BJ (cell line): ENCODE measurements around the gene CHI3L1. TPM values are rescaled to one million over a fixed set of nuclear protein-coding genes. Genes with fewer than 3 reads are reported as not detected.

Source experiments
- CTCF ChIA-PET: fragments of 350-600 bp; formaldehyde crosslinking; extraction: SDS; loops from one replicate; lab custom pipeline; 2021; ENCODE audit warnings: antibody characterized with exemption, inconsistent platforms; lab: Yijun Ruan, JAX
- POLR2A ChIA-PET: fragments of 300-600 bp; sonication (Branson Sonifier 250); formaldehyde crosslinking; extraction: SDS; loops from one replicate; lab custom pipeline; 2021; ENCODE audit warnings: antibody characterized with exemption; lab: Charles Lee
- DNase-seq: peaks from one replicate; pipeline ENCODE4 v3.0.0-alpha.2; 2011; ENCODE audit warnings: low read depth
- H3K27me3 ChIP-seq: 2 replicates; pipeline ENCODE4 v1.6.0; 2011; ENCODE audit warnings: low read length; ENCODE audit not compliant: control insufficient read depth, insufficient read depth
- H3K36me3 ChIP-seq: 2 replicates; pipeline ENCODE4 v1.5.1; 2011; ENCODE audit warnings: low read length; ENCODE audit not compliant: control insufficient read depth, insufficient read depth
- H3K4me3 ChIP-seq: 2 replicates; pipeline ENCODE4 v1.5.1; 2011; ENCODE audit warnings: low read depth, mild to moderate bottlenecking, control low read depth, low read length
- CTCF ChIP-seq: IDR thresholded peaks from 2 replicates; pipeline ENCODE4 v1.5.1; 2011; ENCODE audit warnings: low read depth, mild to moderate bottlenecking, control low read depth, inconsistent platforms, low read length, moderate library complexity; ENCODE audit not compliant: insufficient read depth
- polyA plus RNA-seq: library from polyadenylated mRNA; depleted of rRNA; stranded (reverse); fragments of >200 nt; gene quantifications from 2 replicates; pipeline ENCODE4 v1.2.3, GENCODE V29; 2011

CHI3L1 gene
- polyA plus RNA-seq, 1 experiment = 0.20 TPM

- POLR2A ChIA-PET = no interaction called here
- Histone ChIP-seq H3K36me3 (no peaks in the 10 kb centered on the region), H3K4me3 (no peak overlapping the region), H3K27me3 (no peaks in the 10 kb centered on the region)
- CTCF ChIA-PET = interaction anchor here (1.2 to 2.2 kb wide), 4 partner anchors 8 to 101 kb away, joined by 4 to 12 read pairs (median 4); no protein-coding TSS in a partner anchor
- no peak for TF ChIP-seq CTCF
- no peak for DNase-seq
These were observed 46.5 kb downstream of the CHI3L1 start for GRCh38 chr1:203139976-203140475.

DNA sequence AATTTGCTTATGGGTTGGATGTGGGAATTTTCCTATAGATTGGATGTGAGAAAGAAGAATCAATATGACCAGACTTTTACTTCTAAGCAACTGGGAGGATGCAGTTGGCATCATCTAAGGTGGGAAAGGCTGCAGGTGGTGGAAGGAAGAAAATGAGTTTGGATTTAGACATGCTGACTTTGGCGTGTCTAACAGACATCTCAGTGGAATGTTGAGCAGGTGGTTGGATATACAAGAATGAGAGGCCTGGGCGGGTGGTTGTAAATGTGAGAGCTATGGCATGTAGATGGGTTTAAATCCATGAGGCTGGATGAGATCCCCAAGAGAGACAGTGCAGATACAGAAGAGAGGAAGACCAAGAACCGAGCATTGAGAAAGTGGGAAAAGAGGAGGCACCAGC lies 48.4 kb downstream of the CHI3L1 start:
- POLR2A ChIA-PET = no interaction called here
- Histone ChIP-seq H3K4me3 (no peak overlapping the region), H3K27me3 (no peaks in the 10 kb centered on the region), H3K36me3 (no peaks in the 10 kb centered on the region)
- CTCF ChIA-PET = interaction anchor here (1.3 to 1.7 kb wide), 4 partner anchors 12 to 98 kb away, joined by 4 to 5 read pairs (median 4); no protein-coding TSS in a partner anchor
- DNase-seq = no peak
- TF ChIP-seq CTCF = no peak

DNA sequence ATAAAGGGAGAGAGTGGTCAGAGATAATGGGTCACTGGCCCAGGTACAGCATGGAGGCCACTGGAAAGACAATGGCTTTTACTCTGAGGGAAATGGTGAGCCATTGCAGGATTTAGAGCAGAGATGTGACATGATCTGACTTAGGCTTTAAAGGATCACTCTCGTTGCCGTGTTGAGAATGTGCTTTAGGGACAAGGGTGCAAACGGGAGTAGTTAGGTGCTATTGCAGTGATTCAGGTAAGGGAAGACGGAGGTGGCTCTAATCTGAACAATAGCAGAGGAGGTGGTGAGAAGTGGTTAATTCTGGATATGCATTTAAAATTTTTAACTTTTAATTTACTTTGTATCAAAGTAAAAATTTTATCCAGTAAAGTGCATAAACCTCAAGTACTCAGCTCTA lies 49.2 kb downstream of the CHI3L1 start:
- H3K36me3 ChIP-seq = no peaks in the 10 kb centered on the region
- no peak for DNase-seq
- TF ChIP-seq CTCF = no peak
- ChIA-PET CTCF (interaction anchor here (1.3 to 1.7 kb wide), 2 partner anchors 11 to 97 kb away, joined by 4 to 5 read pairs; no protein-coding TSS in a partner anchor), POLR2A (no interaction called here)
- no peaks in the 10 kb centered on the region for H3K27me3 ChIP-seq
- H3K4me3 ChIP-seq = no peak overlapping the region

DNA sequence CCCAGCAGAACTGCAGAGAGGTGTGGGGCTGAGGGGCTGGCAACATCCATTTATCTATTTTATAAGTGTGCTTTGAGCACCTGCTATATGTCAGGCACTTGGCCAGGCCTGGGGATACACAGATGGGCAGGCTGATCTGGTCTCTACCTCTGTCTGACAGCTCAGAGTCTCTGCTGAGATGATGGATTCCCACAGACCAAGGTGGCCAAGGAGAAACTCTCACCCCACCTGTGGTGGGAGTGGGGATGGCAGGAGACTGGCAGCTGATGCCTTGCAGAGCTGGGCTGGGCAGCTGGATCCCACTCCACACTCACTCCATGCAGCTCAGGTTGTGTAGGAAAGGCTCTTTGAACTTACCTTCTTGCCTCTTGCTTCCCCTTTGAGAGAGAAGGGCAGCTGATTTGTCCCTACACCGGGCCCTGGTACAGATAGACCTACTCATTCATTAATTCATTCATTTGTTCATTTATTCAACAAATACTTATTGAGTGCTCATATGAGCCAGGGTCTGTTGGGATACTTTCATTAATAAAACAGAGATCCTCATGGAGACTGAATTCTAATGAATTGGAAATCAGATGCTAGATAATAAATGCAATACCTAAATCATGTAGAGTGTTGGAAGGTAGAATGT lies 50.0 kb downstream of the CHI3L1 start:
- CTCF ChIA-PET = interaction anchor here (1.8 to 6.0 kb wide), 2 partner anchors 8 to 79 kb away, joined by 4 to 34 read pairs; no protein-coding TSS in a partner anchor
- DNase-seq = no peak
- Histone ChIP-seq H3K27me3 (no peaks in the 10 kb centered on the region), H3K4me3 (no peak overlapping the region), H3K36me3 (no peaks in the 10 kb centered on the region)
- POLR2A ChIA-PET = no interaction called here
- TF ChIP-seq CTCF = no peak

- no peaks in the 10 kb centered on the region for H3K27me3 ChIP-seq
- H3K36me3 ChIP-seq = no peaks in the 10 kb centered on the region
- ChIA-PET POLR2A (no interaction called here), CTCF (interaction anchor here (1.2 to 6.0 kb wide), 3 partner anchors 9 to 80 kb away, joined by 3 to 34 read pairs (median 4); no protein-coding TSS in a partner anchor)
- TF ChIP-seq CTCF = no peak
- no peak overlapping the region for H3K4me3 ChIP-seq
- no peak for DNase-seq
These were observed 50.7 kb downstream of the CHI3L1 start for GRCh38 chr1:203135636-203136305.
